Trophoblast cell (in vitro differentiated cells and primary cell): ENCODE results near the gene EEF1A1.

Experiments used
- DNase-seq, 2 donors: peaks; one replicate each; pipeline ENCODE4 v3.0.0-alpha.2; 2016
- H2AFZ ChIP-seq: 2 replicates; pipeline ENCODE4 v1.6.1; 2013; ENCODE audit warnings: low read length, moderate library complexity, mild to moderate bottlenecking; ENCODE audit not compliant: insufficient read depth, poor library complexity
- H2AK5ac ChIP-seq: 2 replicates; pipeline ENCODE4 v1.6.1; 2013; ENCODE audit warnings: mild to moderate bottlenecking, low read length
- H2BK120ac ChIP-seq: 2 replicates; pipeline ENCODE4 v1.6.1; 2013; ENCODE audit warnings: low read length, mild to moderate bottlenecking, moderate library complexity; ENCODE audit not compliant: insufficient read depth, poor library complexity
- H2BK12ac ChIP-seq: 2 replicates; pipeline ENCODE4 v1.6.1; 2013; ENCODE audit warnings: mild to moderate bottlenecking, low read length, moderate library complexity
- H2BK5ac ChIP-seq: 2 replicates; pipeline ENCODE4 v1.6.1; 2013; ENCODE audit warnings: low read length, low read depth, moderate library complexity, mild to moderate bottlenecking; ENCODE audit not compliant: poor library complexity
- H3K14ac ChIP-seq: 2 replicates; pipeline ENCODE4 v1.6.1; 2013; ENCODE audit warnings: mild to moderate bottlenecking, low read length
- H3K18ac ChIP-seq: 2 replicates; pipeline ENCODE4 v1.6.1; 2013; ENCODE audit warnings: mild to moderate bottlenecking, low read length
- H3K23ac ChIP-seq: 2 replicates; pipeline ENCODE4 v1.6.1; 2013; ENCODE audit warnings: low read length
- H3K27ac ChIP-seq: 2 replicates; pipeline ENCODE4 v1.5.1; 2013; ENCODE audit warnings: low read depth, mild to moderate bottlenecking, inconsistent platforms, low read length, moderate library complexity
- H3K27me3 ChIP-seq: 2 replicates; pipeline ENCODE4 v1.6.1; 2013; ENCODE audit warnings: inconsistent platforms, mild to moderate bottlenecking, low read length, moderate library complexity; ENCODE audit not compliant: insufficient read depth
- H3K36me3 ChIP-seq, 2 experiments: 1 replicate in 1 of 2; 2 replicates in 1 of 2; pipeline ENCODE4 v1.6.1; 2013; ENCODE audit warnings: low read length in 2 of 2, mild to moderate bottlenecking in 2 of 2, moderate library complexity in 1 of 2; ENCODE audit not compliant: insufficient read depth in 2 of 2, control insufficient read depth in 1 of 2
- H3K4ac ChIP-seq: 2 replicates; pipeline ENCODE4 v1.6.1; 2013; ENCODE audit warnings: low read depth, mild to moderate bottlenecking, low read length, moderate library complexity
- H3K4me1 ChIP-seq, 2 experiments: 1 replicate in 1 of 2; 2 replicates in 1 of 2; pipeline ENCODE4 v1.6.1; 2013; ENCODE audit warnings: low read length in 2 of 2, mild to moderate bottlenecking in 2 of 2, moderate library complexity in 1 of 2; ENCODE audit not compliant: insufficient read depth in 2 of 2, control insufficient read depth in 1 of 2
- H3K4me2 ChIP-seq: 2 replicates; pipeline ENCODE4 v1.6.1; 2013; ENCODE audit warnings: inconsistent platforms, mild to moderate bottlenecking, low read length, moderate library complexity
- H3K4me3 ChIP-seq: 2 replicates; pipeline ENCODE4 v1.5.1; 2013; ENCODE audit warnings: mild to moderate bottlenecking, low read depth, low read length, inconsistent platforms
- H3K79me1 ChIP-seq: one replicate; pipeline ENCODE4 v1.6.1; 2013; ENCODE audit warnings: low read length
- H3K79me2 ChIP-seq: 2 replicates; pipeline ENCODE4 v1.6.1; 2013; ENCODE audit warnings: low read length, mild to moderate bottlenecking; ENCODE audit not compliant: control insufficient read depth, insufficient read depth, poor library complexity
- H3K9ac ChIP-seq: 2 replicates; pipeline ENCODE4 v1.6.1; 2013; ENCODE audit warnings: mild to moderate bottlenecking, low read length
- H3K9me3 ChIP-seq: 2 replicates; pipeline ENCODE4 v1.6.1; 2013; ENCODE audit warnings: low read depth, mild to moderate bottlenecking, control low read depth, inconsistent platforms, low read length; ENCODE audit not compliant: insufficient read depth
- H4K12ac ChIP-seq: 2 replicates; pipeline ENCODE4 v1.6.1; 2013; ENCODE audit warnings: low read depth, mild to moderate bottlenecking, low read length, moderate library complexity
- H4K8ac ChIP-seq: 2 replicates; pipeline ENCODE4 v1.6.1; 2013; ENCODE audit warnings: low read depth, mild to moderate bottlenecking, low read length, moderate library complexity
- H4K91ac ChIP-seq: one replicate; pipeline ENCODE4 v1.6.1; 2013; ENCODE audit warnings: low read depth, mild to moderate bottlenecking, low read length, moderate library complexity
- WGBS: extraction: QIAGEN DNeasy Blood & Tissue Kit; methylation state at CpG from one replicate; pipeline ENCODE4 v1.1.7; 2013; ENCODE audit warnings: missing lambda C conversion rate; ENCODE audit not compliant: insufficient read length, insufficient coverage; ENCODE audit errors: extremely low coverage; 5-methylcytosine and 5-hydroxymethylcytosine counted together

Gene EEF1A1

GRCh38 chr6:73505142-73505541 is 15.7 kb downstream of the EEF1A1 start:
- Histone ChIP-seq H2AK5ac (no peak overlapping the region), H4K91ac (no peak overlapping the region), H2BK5ac (no peak overlapping the region), H3K14ac (no peak overlapping the region), H3K36me3 (peaks cover 0 to 2% of the 10 kb centered on the region in 2 experiments), H3K79me2 (no peaks in the 10 kb centered on the region), H3K4ac (no peak overlapping the region), H3K27ac (no peak overlapping the region), H2BK120ac (no peak overlapping the region), H3K79me1 (no peaks in the 10 kb centered on the region), H3K4me2 (no peak overlapping the region), H4K12ac (no peak overlapping the region), H3K27me3 (no peaks in the 10 kb centered on the region), H2BK12ac (no peak overlapping the region), H3K18ac (no peak overlapping the region), H3K9ac (no peak overlapping the region), H3K9me3 (no peaks in the 10 kb centered on the region), H4K8ac (no peak overlapping the region), H3K23ac (no peak overlapping the region), H3K4me1 (no peaks in the 10 kb centered on the region), H3K4me3 (no peak overlapping the region), H2AFZ (no peak overlapping the region)
- no peak for DNase-seq

DNA sequence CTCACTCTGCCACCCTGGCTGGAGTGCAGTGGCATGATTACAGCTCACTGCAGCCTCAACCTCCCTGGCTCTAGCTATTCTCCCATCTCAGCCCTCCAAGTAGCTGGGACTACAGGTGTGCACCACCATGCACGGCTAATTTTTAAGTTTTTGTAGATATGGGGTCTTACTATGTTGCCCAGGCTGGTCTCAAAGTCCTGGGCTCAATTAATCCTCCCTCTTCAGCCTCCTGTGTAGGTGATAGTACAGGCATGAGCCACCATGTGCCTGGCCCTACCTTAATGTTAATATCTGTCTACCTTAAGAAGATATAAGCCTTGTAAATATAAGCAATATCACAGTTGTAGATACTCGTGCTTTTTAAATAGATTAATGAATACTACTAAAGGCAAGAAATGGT is 16.7 kb downstream of the EEF1A1 start:
- no peak for DNase-seq
- Histone ChIP-seq H2BK5ac (no peak overlapping the region), H4K12ac (no peak overlapping the region), H4K91ac (no peak overlapping the region), H4K8ac (no peak overlapping the region), H3K36me3 (peaks cover 0 to 2% of the 10 kb centered on the region in 2 experiments), H3K27ac (no peak overlapping the region), H2AK5ac (no peak overlapping the region), H3K79me1 (no peaks in the 10 kb centered on the region), H3K9ac (no peak overlapping the region), H2BK120ac (no peak overlapping the region), H3K4me1 (no peaks in the 10 kb centered on the region), H3K14ac (no peak overlapping the region), H3K9me3 (no peaks in the 10 kb centered on the region), H3K4me3 (no peak overlapping the region), H3K4me2 (no peak overlapping the region), H3K27me3 (no peaks in the 10 kb centered on the region), H3K79me2 (no peaks in the 10 kb centered on the region), H3K23ac (no peak overlapping the region), H2BK12ac (no peak overlapping the region), H2AFZ (no peak overlapping the region), H3K4ac (no peak overlapping the region), H3K18ac (no peak overlapping the region)
- WGBS, result no CpG with 5 or more reads among the region's 2 CpGs

GRCh38 chr6:73503027-73503772 is 17.6 kb downstream of the EEF1A1 start:
- no CpG with 5 or more reads among the region's 2 CpGs for whole genome bisulfite sequencing
- Histone ChIP-seq H4K12ac (no peak overlapping the region), H3K23ac (no peak overlapping the region), H3K79me1 (no peaks in the 10 kb centered on the region), H3K14ac (no peak overlapping the region), H2BK12ac (no peak overlapping the region), H3K79me2 (no peaks in the 10 kb centered on the region), H2AK5ac (no peak overlapping the region), H3K18ac (no peak overlapping the region), H3K27ac (no peak overlapping the region), H3K27me3 (no peaks in the 10 kb centered on the region), H4K91ac (no peak overlapping the region), H3K4me1 (no peaks in the 10 kb centered on the region), H4K8ac (no peak overlapping the region), H3K4ac (no peak overlapping the region), H3K4me2 (no peak overlapping the region), H2AFZ (no peak overlapping the region), H3K4me3 (no peak overlapping the region), H3K9me3 (no peaks in the 10 kb centered on the region), H2BK5ac (no peak overlapping the region), H2BK120ac (no peak overlapping the region), H3K9ac (no peak overlapping the region), H3K36me3 (peaks cover 0 to 2% of the 10 kb centered on the region in 2 experiments)
- DNase-seq, result no peak

- no peak overlapping the region for H2AK5ac ChIP-seq
- no peak overlapping the region for H3K23ac ChIP-seq
- H3K4me1 ChIP-seq, result no peaks in the 10 kb centered on the region
- H3K4me2 ChIP-seq, result no peak overlapping the region
- DNase-seq, result no peak
- no CpG with 5 or more reads among the region's 3 CpGs for WGBS
- no peak overlapping the region for H3K14ac ChIP-seq
- H2BK120ac ChIP-seq, result no peak overlapping the region
- H2BK5ac ChIP-seq, result no peak overlapping the region
- no peak overlapping the region for H3K27ac ChIP-seq
- no peak overlapping the region for H3K18ac ChIP-seq
- peaks cover 4 to 9% of the 10 kb centered on the region in 2 experiments for H3K36me3 ChIP-seq
- H2AFZ ChIP-seq, result no peak overlapping the region
- H3K27me3 ChIP-seq, result no peaks in the 10 kb centered on the region
- H3K9me3 ChIP-seq, result no peaks in the 10 kb centered on the region
- no peak overlapping the region for H3K4me3 ChIP-seq
- no peak overlapping the region for H2BK12ac ChIP-seq
- H3K79me1 ChIP-seq, result no peaks in the 10 kb centered on the region
- H4K12ac ChIP-seq, result no peak overlapping the region
- H4K91ac ChIP-seq, result no peak overlapping the region
- no peaks in the 10 kb centered on the region for H3K79me2 ChIP-seq
- H3K4ac ChIP-seq, result no peak overlapping the region
- no peak overlapping the region for H4K8ac ChIP-seq
- H3K9ac ChIP-seq, result no peak overlapping the region
These were observed 22.9 kb downstream of the EEF1A1 start for GRCh38 chr6:73497915-73498314.
